Erythroblast (primary cell): ENCODE results near the gene RBM38.

ENCODE experiments used
- GATA1 ChIP-seq: IDR thresholded peaks from 2 replicates; pipeline ENCODE4 v1.6.1; 2011; ENCODE audit warnings: low read depth, mild to moderate bottlenecking, control low read depth, low read length, moderate library complexity
- POLR2A ChIP-seq: IDR thresholded peaks from 2 replicates; pipeline ENCODE4 v1.6.1; 2011; ENCODE audit warnings: mild to moderate bottlenecking, low read length

DNA sequence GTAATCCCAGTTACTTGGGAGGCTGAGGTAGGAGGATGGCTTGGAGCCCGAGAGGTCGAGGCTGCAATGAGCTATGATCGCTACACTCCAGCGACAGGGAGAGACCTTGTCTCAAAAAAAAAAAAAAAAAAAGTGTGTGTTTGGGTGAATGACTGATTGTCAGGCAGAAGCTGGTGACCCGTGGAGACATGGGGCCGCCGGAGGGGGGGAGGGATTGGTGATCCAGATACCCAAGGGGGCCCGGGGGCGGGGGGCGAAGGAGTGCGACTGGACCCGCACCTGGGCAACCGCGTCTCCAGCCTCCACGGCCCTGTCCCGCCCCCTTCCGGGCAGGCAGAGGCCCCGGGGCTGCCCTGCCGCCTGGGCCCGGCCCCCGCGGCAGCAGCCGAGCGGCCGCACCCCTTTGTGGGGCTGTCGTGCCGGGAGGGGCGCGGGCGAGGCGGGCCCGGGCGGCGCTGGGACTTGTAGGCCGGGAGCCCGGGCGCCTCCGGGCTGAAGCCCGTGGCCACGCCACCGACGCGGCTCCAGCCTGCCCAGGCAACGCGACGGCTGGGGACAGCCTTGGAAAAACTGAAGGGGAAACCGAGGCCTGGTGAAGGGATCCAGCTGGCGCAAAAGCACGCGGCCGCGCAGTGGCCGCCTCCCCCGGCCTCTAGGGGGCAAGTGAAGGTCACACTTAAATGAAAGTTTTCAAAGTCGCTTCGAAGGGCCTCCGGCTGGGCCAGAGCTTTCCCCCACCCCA is 2.1 kb upstream of the RBM38 start:
- TF ChIP-seq POLR2A = peak; percentile 69
- TF ChIP-seq GATA1 = no peak
